ENCODE results near the gene ROR1.
A peak's percentile ranks its signal among the peaks of the same experiment; 100 is the strongest.

Gene ROR1

GRCh38 chr1:63870152-63870551 is 96.3 kb downstream of the ROR1 start:
- Histone ChIP-seq H3K36me3 (ENCODE audit: control insufficient read depth, insufficient read depth, low read length) (no peaks in the 10 kb centered on the region), H3K4me1 (ENCODE audit: control insufficient read depth, insufficient read depth, low read length, poor library complexity, severe bottlenecking) (peaks cover 30% of the 10 kb centered on the region), H3K27ac (ENCODE audit: low read depth, low read length, severe bottlenecking) (no peak overlapping the region), H3K4me3 (ENCODE audit: extremely low read depth, insufficient read depth, low read length, poor library complexity, severe bottlenecking) (no peak overlapping the region), H3K9me3 (ENCODE audit: control insufficient read depth, low read length) (no peaks in the 10 kb centered on the region)
- WGBS, 2 experiments (ENCODE audit: insufficient coverage in 2 of 2): no CpG with 5 or more reads among the region's 2 CpGs

DNA sequence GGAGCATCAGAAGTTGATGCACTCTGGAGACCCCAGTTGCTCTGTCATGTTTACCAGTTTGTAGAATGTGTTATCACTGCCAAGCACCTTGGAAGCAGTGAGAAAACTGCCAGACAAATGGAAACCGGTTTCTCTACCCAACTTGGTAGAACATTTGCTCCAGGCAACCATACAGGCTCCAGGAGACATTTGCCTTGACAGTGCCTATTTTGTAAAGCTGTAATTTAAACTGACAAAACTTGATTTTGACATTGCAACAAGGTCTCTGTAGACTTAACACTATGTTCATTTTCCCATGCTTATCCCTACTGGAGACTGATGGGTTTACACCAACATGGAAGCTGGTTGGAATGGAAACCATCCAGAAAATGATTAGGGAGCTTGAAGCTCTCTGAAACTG is 97.6 kb downstream of the ROR1 start:
- no peaks in the 10 kb centered on the region for H3K9me3 ChIP-seq (ENCODE audit: control insufficient read depth, low read length)
- no peaks in the 10 kb centered on the region for H3K36me3 ChIP-seq (ENCODE audit: control insufficient read depth, insufficient read depth, low read length)
- WGBS, 2 experiments (ENCODE audit: insufficient coverage in 2 of 2): 89 to 100% methylated on average over 1 of the region's 1 CpG
- H3K4me3 ChIP-seq (ENCODE audit: extremely low read depth, insufficient read depth, low read length, poor library complexity, severe bottlenecking): no peak overlapping the region
- no peak overlapping the region for H3K27ac ChIP-seq (ENCODE audit: low read depth, low read length, severe bottlenecking)
- H3K4me1 ChIP-seq (ENCODE audit: control insufficient read depth, insufficient read depth, low read length, poor library complexity, severe bottlenecking): peaks cover 31% of the 10 kb centered on the region

DNA sequence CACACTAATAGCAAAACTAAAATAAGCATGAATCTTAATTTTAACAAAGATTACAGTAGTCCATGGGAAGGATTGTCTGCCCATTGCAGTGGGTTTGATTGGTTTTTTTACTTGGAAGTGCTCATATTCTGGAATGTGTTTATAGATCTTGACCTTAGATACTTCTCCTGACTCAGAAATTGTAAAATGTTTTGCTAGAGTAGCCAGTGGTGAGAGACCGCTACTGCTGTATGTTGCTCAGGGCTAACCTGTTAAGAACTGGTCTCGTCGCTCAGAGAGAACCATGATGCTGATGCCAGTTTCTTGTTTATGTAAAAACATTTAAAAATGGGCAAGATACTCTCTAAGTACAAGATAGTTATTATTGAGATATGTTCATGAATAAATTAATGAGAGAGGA is 99.9 kb downstream of the ROR1 start:
- Histone ChIP-seq H3K4me3 (ENCODE audit: extremely low read depth, insufficient read depth, low read length, poor library complexity, severe bottlenecking) (no peak overlapping the region), H3K27ac (ENCODE audit: low read depth, low read length, severe bottlenecking) (peak overlapping the region; percentile 62), H3K4me1 (ENCODE audit: control insufficient read depth, insufficient read depth, low read length, poor library complexity, severe bottlenecking) (peaks cover 49% of the 10 kb centered on the region), H3K9me3 (ENCODE audit: control insufficient read depth, low read length) (no peaks in the 10 kb centered on the region), H3K36me3 (ENCODE audit: control insufficient read depth, insufficient read depth, low read length) (no peaks in the 10 kb centered on the region)
- 95 to 100% methylated on average over 1 to 3 of the region's 3 CpGs for WGBS, 2 experiments (ENCODE audit: insufficient coverage in 2 of 2)

- peak overlapping the region; percentile 62 for H3K27ac ChIP-seq (ENCODE audit: low read depth, low read length, severe bottlenecking)
- no peaks in the 10 kb centered on the region for H3K36me3 ChIP-seq (ENCODE audit: control insufficient read depth, insufficient read depth, low read length)
- no CpG with 5 or more reads among the region's 1 CpG for WGBS, 2 experiments (ENCODE audit: insufficient coverage in 2 of 2)
- no peaks in the 10 kb centered on the region for H3K9me3 ChIP-seq (ENCODE audit: control insufficient read depth, low read length)
- H3K4me1 ChIP-seq (ENCODE audit: control insufficient read depth, insufficient read depth, low read length, poor library complexity, severe bottlenecking): peaks cover 56% of the 10 kb centered on the region
- no peak overlapping the region for H3K4me3 ChIP-seq (ENCODE audit: extremely low read depth, insufficient read depth, low read length, poor library complexity, severe bottlenecking)
Measured at GRCh38 chr1:63874278-63874880, 100.6 kb downstream of the ROR1 start.

DNA sequence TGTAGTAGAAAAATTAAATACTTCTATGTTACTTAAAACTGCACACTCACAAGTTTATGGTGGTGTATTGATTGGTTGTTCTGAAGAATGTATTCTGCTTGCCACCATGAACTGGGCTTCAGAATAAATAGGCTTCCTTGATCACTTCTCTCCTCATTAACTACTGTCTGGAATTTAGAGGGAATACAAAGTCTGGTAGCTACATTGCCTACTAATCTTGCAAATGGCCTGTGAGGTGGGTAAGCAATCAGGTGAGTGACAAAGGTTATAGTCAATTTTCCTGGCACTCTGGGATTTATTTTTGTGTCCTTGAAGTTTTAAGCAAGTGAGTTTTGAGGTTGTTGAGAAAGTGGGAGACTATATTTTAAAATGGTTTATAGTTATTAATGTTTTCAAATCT is 101.8 kb downstream of the ROR1 start:
- no peaks in the 10 kb centered on the region for H3K9me3 ChIP-seq (ENCODE audit: control insufficient read depth, low read length)
- H3K27ac ChIP-seq (ENCODE audit: low read depth, low read length, severe bottlenecking): no peak overlapping the region
- H3K36me3 ChIP-seq (ENCODE audit: control insufficient read depth, insufficient read depth, low read length): no peaks in the 10 kb centered on the region
- H3K4me1 ChIP-seq (ENCODE audit: control insufficient read depth, insufficient read depth, low read length, poor library complexity, severe bottlenecking): peaks cover 57% of the 10 kb centered on the region
- H3K4me3 ChIP-seq (ENCODE audit: extremely low read depth, insufficient read depth, low read length, poor library complexity, severe bottlenecking): no peak overlapping the region

DNA sequence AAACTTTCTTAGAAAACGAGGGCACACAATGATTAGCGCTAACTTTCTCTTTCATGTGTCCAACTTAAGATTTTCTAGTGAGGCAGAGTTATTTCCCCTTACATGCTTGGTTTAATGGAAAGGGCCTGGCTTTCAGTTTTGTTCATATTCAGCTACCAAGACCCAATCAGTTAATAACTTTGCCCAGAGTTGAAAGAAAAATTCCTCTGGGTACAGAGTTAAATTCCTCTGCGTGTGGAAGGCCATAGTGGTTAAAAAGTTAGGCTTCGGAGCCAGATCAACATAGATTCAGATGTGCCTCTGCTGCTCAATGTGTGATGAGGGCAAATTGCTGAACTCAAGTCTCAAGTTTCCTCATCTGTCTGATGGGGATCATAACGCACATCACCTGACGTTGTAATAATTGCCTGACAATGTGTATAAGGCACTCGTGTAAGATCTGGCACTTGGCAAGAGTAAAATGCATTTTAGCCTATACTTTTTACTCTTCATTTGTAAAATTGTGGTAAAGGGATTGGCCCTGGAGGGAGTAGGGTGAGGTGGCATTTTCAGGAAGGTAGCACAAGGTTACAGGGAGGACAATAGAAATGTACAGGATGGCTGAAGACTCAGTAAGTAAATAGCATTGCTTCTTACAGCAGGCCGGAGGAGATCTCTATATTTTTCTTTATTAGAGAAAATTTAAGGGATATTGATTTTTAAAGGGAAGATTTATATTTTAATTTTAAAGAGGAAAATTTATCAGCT is 103.4 kb downstream of the ROR1 start:
- WGBS, 2 experiments (ENCODE audit: insufficient coverage in 2 of 2): 94 to 97% methylated on average over 4 to 5 of the region's 8 CpGs
- no peak overlapping the region for H3K4me3 ChIP-seq (ENCODE audit: extremely low read depth, insufficient read depth, low read length, poor library complexity, severe bottlenecking)

DNA sequence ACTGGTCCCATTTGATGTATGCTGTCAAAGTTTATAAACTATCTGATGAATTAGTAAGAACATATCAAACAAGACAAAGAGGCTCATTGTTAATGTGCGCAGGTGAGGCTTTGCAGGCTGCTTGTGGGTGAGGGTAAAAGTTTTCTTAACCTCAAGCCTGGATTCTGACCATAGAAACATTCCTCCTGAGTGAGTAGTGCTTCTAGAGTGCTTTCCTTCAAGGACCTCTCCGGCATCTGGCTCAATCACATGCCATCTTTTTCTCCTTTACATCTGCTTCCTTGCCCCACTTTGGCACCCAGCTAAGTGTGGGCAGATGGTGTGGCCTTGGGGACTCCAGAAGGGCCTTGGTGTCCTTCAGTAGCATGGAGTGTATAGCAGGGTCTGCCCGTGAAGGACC is 104.0 kb downstream of the ROR1 start:
- Histone ChIP-seq H3K36me3 (ENCODE audit: control insufficient read depth, insufficient read depth, low read length) (no peaks in the 10 kb centered on the region), H3K4me1 (ENCODE audit: control insufficient read depth, insufficient read depth, low read length, poor library complexity, severe bottlenecking) (peaks cover 56% of the 10 kb centered on the region), H3K4me3 (ENCODE audit: extremely low read depth, insufficient read depth, low read length, poor library complexity, severe bottlenecking) (no peak overlapping the region), H3K27ac (ENCODE audit: low read depth, low read length, severe bottlenecking) (no peak overlapping the region), H3K9me3 (ENCODE audit: control insufficient read depth, low read length) (no peaks in the 10 kb centered on the region)
- WGBS, 2 experiments (ENCODE audit: insufficient coverage in 2 of 2): no CpG with 5 or more reads among the region's 3 CpGs

More for the DNA sequence above, 103.4 kb downstream of the ROR1 start:
- Histone ChIP-seq H3K9me3 (ENCODE audit: control insufficient read depth, low read length) (no peaks in the 10 kb centered on the region), H3K36me3 (ENCODE audit: control insufficient read depth, insufficient read depth, low read length) (no peaks in the 10 kb centered on the region), H3K27ac (ENCODE audit: low read depth, low read length, severe bottlenecking) (no peak overlapping the region), H3K4me1 (ENCODE audit: control insufficient read depth, insufficient read depth, low read length, poor library complexity, severe bottlenecking) (peaks cover 57% of the 10 kb centered on the region)

- Histone ChIP-seq H3K9me3 (ENCODE audit: control insufficient read depth, low read length) (no peaks in the 10 kb centered on the region), H3K4me3 (ENCODE audit: extremely low read depth, insufficient read depth, low read length, poor library complexity, severe bottlenecking) (no peak overlapping the region), H3K4me1 (ENCODE audit: control insufficient read depth, insufficient read depth, low read length, poor library complexity, severe bottlenecking) (peaks cover 45% of the 10 kb centered on the region), H3K27ac (ENCODE audit: low read depth, low read length, severe bottlenecking) (no peak overlapping the region), H3K36me3 (ENCODE audit: control insufficient read depth, insufficient read depth, low read length) (no peaks in the 10 kb centered on the region)
- WGBS, 2 experiments (ENCODE audit: insufficient coverage in 2 of 2): 0% methylated on average over 1 of the region's 1 CpG
Measured at GRCh38 chr1:63878932-63879331, 105.1 kb downstream of the ROR1 start.

- H3K9me3 ChIP-seq (ENCODE audit: control insufficient read depth, low read length): no peaks in the 10 kb centered on the region
- 89 to 100% methylated on average over 1 of the region's 1 CpG for WGBS, 2 experiments (ENCODE audit: insufficient coverage in 2 of 2)
- H3K27ac ChIP-seq (ENCODE audit: low read depth, low read length, severe bottlenecking): no peak overlapping the region
- peaks cover 26% of the 10 kb centered on the region for H3K4me1 ChIP-seq (ENCODE audit: control insufficient read depth, insufficient read depth, low read length, poor library complexity, severe bottlenecking)
- H3K4me3 ChIP-seq (ENCODE audit: extremely low read depth, insufficient read depth, low read length, poor library complexity, severe bottlenecking): no peak overlapping the region
- H3K36me3 ChIP-seq (ENCODE audit: control insufficient read depth, insufficient read depth, low read length): no peaks in the 10 kb centered on the region
Measured at GRCh38 chr1:63880958-63881576, 107.2 kb downstream of the ROR1 start.

DNA sequence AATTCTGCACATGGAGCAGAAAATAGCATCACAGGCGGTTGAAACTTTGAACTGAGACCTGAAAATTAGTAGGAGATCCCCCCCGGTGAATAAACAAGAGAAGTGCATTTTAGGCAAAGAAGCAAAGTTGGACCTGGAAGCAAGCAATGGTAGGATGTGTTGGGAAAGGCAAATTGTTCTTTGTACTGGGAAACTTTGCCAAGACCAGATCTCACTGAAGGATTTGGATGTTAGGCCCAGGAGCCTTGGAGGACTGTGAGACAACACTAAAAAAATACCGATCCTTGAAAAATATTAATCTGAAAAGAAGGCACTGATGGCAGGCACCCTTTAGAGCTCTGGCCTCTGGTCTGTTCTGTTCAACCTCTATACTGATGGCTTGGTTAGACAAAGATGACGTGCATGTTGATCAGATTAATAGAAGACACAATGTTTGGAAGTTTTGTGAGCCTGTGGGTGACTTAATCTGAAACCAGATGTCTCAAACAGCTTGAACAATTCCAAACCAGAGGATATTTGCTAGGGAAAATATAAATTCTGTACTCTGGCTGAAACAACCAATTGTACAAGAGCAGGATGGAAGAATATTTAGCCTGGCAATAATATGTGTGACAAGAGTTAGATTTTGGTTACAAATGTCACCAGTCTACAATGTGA is 108.4 kb downstream of the ROR1 start:
- no peaks in the 10 kb centered on the region for H3K9me3 ChIP-seq (ENCODE audit: control insufficient read depth, low read length)
- H3K27ac ChIP-seq (ENCODE audit: low read depth, low read length, severe bottlenecking): no peak overlapping the region
- no peaks in the 10 kb centered on the region for H3K36me3 ChIP-seq (ENCODE audit: control insufficient read depth, insufficient read depth, low read length)
- H3K4me3 ChIP-seq (ENCODE audit: extremely low read depth, insufficient read depth, low read length, poor library complexity, severe bottlenecking): no peak overlapping the region
- 94 to 100% methylated on average over 4 of the region's 4 CpGs for WGBS, 2 experiments (ENCODE audit: insufficient coverage in 2 of 2)
- H3K4me1 ChIP-seq (ENCODE audit: control insufficient read depth, insufficient read depth, low read length, poor library complexity, severe bottlenecking): peaks cover 23% of the 10 kb centered on the region

All from mesodermal cell (in vitro differentiated cells).